OCI-LY7 (cell line): ENCODE data around the gene ZNF532.

Source experiments
- EZH2phosphoT487 ChIP-seq: fragments of 200-600 bp; sonication (generic); IDR thresholded peaks from 2 replicates; pipeline ENCODE4 v1.6.1; 2018; ENCODE audit warnings: low read depth, borderline replicate concordance, mild to moderate bottlenecking, mixed run types, antibody characterized with exemption, low read length, moderate library complexity, mixed read lengths
- TF ChIP-seq, protein P1 (sequence below): fragments of 200-600 bp; sonication (generic); conservative IDR thresholded peaks from 2 replicates; pipeline ENCODE4 v1.5.1; 2014; ENCODE audit warnings: mild to moderate bottlenecking, antibody characterized with exemption, low read length, moderate library complexity, mixed read lengths

DNA sequence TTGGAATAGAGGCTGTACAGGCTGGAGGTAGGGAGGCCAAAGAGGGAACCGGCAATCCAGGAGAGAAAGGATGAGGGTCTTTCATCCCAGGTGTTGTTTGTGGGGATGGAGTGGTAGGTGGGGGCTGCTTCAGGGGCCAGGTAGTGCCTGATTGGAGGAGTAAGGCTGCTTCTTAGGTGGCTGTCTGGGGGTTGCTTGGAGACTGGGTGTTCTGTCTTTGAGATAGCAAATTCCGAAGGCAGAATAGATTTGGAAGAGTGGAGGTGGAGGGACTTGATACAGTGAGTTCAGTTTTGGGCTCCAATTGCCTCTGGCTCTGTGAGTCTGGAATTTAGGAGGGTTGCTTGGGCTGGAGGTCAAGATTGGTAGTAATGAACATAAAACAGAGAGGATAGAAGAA lies 5.9 kb downstream of the ZNF532 start:
- TF ChIP-seq, protein P1, sequence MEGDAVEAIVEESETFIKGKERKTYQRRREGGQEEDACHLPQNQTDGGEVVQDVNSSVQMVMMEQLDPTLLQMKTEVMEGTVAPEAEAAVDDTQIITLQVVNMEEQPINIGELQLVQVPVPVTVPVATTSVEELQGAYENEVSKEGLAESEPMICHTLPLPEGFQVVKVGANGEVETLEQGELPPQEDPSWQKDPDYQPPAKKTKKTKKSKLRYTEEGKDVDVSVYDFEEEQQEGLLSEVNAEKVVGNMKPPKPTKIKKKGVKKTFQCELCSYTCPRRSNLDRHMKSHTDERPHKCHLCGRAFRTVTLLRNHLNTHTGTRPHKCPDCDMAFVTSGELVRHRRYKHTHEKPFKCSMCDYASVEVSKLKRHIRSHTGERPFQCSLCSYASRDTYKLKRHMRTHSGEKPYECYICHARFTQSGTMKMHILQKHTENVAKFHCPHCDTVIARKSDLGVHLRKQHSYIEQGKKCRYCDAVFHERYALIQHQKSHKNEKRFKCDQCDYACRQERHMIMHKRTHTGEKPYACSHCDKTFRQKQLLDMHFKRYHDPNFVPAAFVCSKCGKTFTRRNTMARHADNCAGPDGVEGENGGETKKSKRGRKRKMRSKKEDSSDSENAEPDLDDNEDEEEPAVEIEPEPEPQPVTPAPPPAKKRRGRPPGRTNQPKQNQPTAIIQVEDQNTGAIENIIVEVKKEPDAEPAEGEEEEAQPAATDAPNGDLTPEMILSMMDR, result no peak
- TF ChIP-seq EZH2phosphoT487, result no peak
